H1 (cell line): ENCODE results near the gene STRN. TPM values are rescaled to one million over a fixed set of nuclear protein-coding genes. Genes with fewer than 3 reads are reported as not detected.

ENCODE experiments used
- CTCF ChIA-PET: fragments of 300-600 bp; sonication (Branson Sonifier 250); formaldehyde crosslinking; loops from one replicate; lab custom pipeline; 2021; ENCODE audit not compliant: partially characterized antibody; lab: Charles Lee
- POLR2A ChIA-PET: fragments of 300-600 bp; sonication (Branson Sonifier 250); formaldehyde crosslinking; loops from one replicate; lab custom pipeline; 2021; ENCODE audit warnings: inconsistent platforms; ENCODE audit not compliant: partially characterized antibody; lab: Charles Lee
- DNase-seq, 2 experiments: peaks; one replicate each; pipeline versions ENCODE4 v3.0.0 to v3.0.0-alpha.2; 2010 to 2022; ENCODE audit warnings: low spot score in 2 of 2, low read depth in 1 of 2, mixed read lengths in 1 of 2
- FAIRE-seq: peaks from 2 replicates; lab custom pipeline; 2011; peaks lifted over from hg19 to GRCh38; lab: Jason Lieb, UNC
- H2AFZ ChIP-seq: 2 replicates; pipeline ENCODE4 v1.8.1; 2012; ENCODE audit warnings: low read length, inconsistent platforms
- H2AK5ac ChIP-seq: 2 replicates; pipeline ENCODE4 v1.6.1; 2013; ENCODE audit warnings: low read depth, low read length
- H2BK120ac ChIP-seq: replicated peaks from 2 replicates; pipeline ENCODE3; 2013; ENCODE audit warnings: low read depth, low read length, inconsistent platforms
- H2BK12ac ChIP-seq: 2 replicates; pipeline ENCODE4 v1.6.1; 2013; ENCODE audit warnings: low read depth, low read length
- H2BK15ac ChIP-seq: 2 replicates; pipeline ENCODE4 v1.6.1; 2013; ENCODE audit warnings: low read length
- H2BK20ac ChIP-seq: 2 replicates; pipeline ENCODE4 v1.6.1; 2013; ENCODE audit warnings: low read length
- H2BK5ac ChIP-seq: 2 replicates; pipeline ENCODE4 v1.6.1; 2013; ENCODE audit warnings: low read depth, low read length
- H3K14ac ChIP-seq: 2 replicates; pipeline ENCODE4 v1.6.1; 2013; ENCODE audit warnings: inconsistent platforms; ENCODE audit not compliant: insufficient read length
- H3K18ac ChIP-seq: 2 replicates; pipeline ENCODE4 v1.6.1; 2013; ENCODE audit warnings: low read length; ENCODE audit errors: extremely low read depth
- H3K23ac ChIP-seq: 2 replicates; pipeline ENCODE4 v1.6.1; 2013; ENCODE audit warnings: inconsistent platforms; ENCODE audit not compliant: insufficient read length
- H3K23me2 ChIP-seq: 2 replicates; pipeline ENCODE4 v1.6.1; 2013; ENCODE audit warnings: low read depth, low read length
- H3K27ac ChIP-seq: 2 replicates; pipeline ENCODE4 v1.6.1; 2011; ENCODE audit warnings: low read depth, low read length, inconsistent platforms
- H3K27me3 ChIP-seq, 4 experiments: replicated peaks in 1 of 4; 1 replicate in 1 of 4; 2 replicates in 3 of 4; pipeline versions ENCODE4 v1.6.1 to v1.8.1; 2011 to 2013; ENCODE audit warnings: low read length in 3 of 4, mild to moderate bottlenecking in 3 of 4, inconsistent platforms in 2 of 4, mixed read lengths in 2 of 4, moderate library complexity in 1 of 4; ENCODE audit not compliant: control insufficient read depth in 3 of 4, insufficient read depth in 3 of 4; ENCODE audit errors: extremely low read depth in 1 of 4
- H3K36me3 ChIP-seq, 4 experiments: 2 replicates each; pipeline versions ENCODE4 v1.6.1 to v1.8.1; 2011 to 2013; ENCODE audit warnings: mild to moderate bottlenecking in 4 of 4, low read length in 3 of 4, moderate library complexity in 2 of 4, control low read depth in 1 of 4, inconsistent platforms in 1 of 4; ENCODE audit not compliant: insufficient read depth in 4 of 4, control insufficient read depth in 2 of 4
- H3K4ac ChIP-seq: replicated peaks from 2 replicates; pipeline ENCODE3; 2013; ENCODE audit warnings: low read length, low read depth, mixed read lengths, inconsistent platforms; ENCODE audit not compliant: insufficient read length
- H3K4me1 ChIP-seq, 4 experiments: replicated peaks in 1 of 4; 1 replicate in 1 of 4; 2 replicates in 3 of 4; pipeline versions ENCODE4 v1.6.1 to v1.8.1; 2011 to 2013; ENCODE audit warnings: low read length in 3 of 4, inconsistent platforms in 2 of 4, mixed read lengths in 1 of 4; ENCODE audit not compliant: insufficient read depth in 4 of 4, control insufficient read depth in 3 of 4
- H3K4me2 ChIP-seq, 2 experiments: 2 replicates each; pipeline versions ENCODE4 v1.6.1 to v1.8.1; 2011 to 2013; ENCODE audit warnings: low read depth in 2 of 2, low read length in 2 of 2, control low read depth in 1 of 2, inconsistent platforms in 1 of 2, mild to moderate bottlenecking in 1 of 2; ENCODE audit not compliant: insufficient read depth in 1 of 2
- H3K4me3 ChIP-seq, 4 experiments: fragments of 200-600, 300-600 bp in 1 of 4; sonication (generic), shearing (Covaris generic), sonication (Bioruptor Twin) in 1 of 4; 2 replicates each; pipeline versions ENCODE4 v1.5.1 to v1.8.1; 2011 to 2016; ENCODE audit warnings: low read length in 4 of 4, low read depth in 3 of 4, control low read depth in 2 of 4, inconsistent platforms in 2 of 4, mild to moderate bottlenecking in 2 of 4, mixed read lengths in 1 of 4, moderate library complexity in 1 of 4; ENCODE audit not compliant: insufficient read depth in 2 of 4; ENCODE audit errors: extremely low read depth in 1 of 4
- H3K56ac ChIP-seq: replicated peaks from 2 replicates; pipeline ENCODE3; 2013; ENCODE audit warnings: low read depth, mild to moderate bottlenecking, mixed read lengths, low read length, inconsistent platforms; ENCODE audit not compliant: insufficient read length
- H3K79me1 ChIP-seq: 2 replicates; pipeline ENCODE4 v1.6.1; 2013; ENCODE audit warnings: low read depth, low read length, control low read depth
- H3K79me2 ChIP-seq, 2 experiments: 2 replicates each; pipeline versions ENCODE4 v1.6.1 to v1.8.1; 2012 to 2013; ENCODE audit warnings: low read length in 2 of 2, mild to moderate bottlenecking in 2 of 2, inconsistent platforms in 1 of 2; ENCODE audit not compliant: insufficient read depth in 2 of 2, control insufficient read depth in 1 of 2
- H3K9ac ChIP-seq, 4 experiments: replicated peaks in 1 of 4; 1 replicate in 1 of 4; 2 replicates in 3 of 4; pipeline versions ENCODE4 v1.6.1 to v1.8.1; 2011 to 2013; ENCODE audit warnings: low read depth in 3 of 4, low read length in 3 of 4, control low read depth in 2 of 4, mild to moderate bottlenecking in 2 of 4, moderate library complexity in 2 of 4, inconsistent platforms in 1 of 4; ENCODE audit errors: extremely low read depth in 1 of 4
- H3K9me3 ChIP-seq, 2 experiments: 2 replicates each; pipeline versions ENCODE4 v1.6.1 to v1.8.1; 2012 to 2013; ENCODE audit warnings: mild to moderate bottlenecking in 2 of 2, moderate library complexity in 2 of 2, control low read depth in 1 of 2, inconsistent platforms in 1 of 2, low read depth in 1 of 2, low read length in 1 of 2, mixed read lengths in 1 of 2; ENCODE audit not compliant: insufficient read depth in 2 of 2
- H4K20me1 ChIP-seq, 2 experiments: replicated peaks in 1 of 2; 2 replicates each; pipeline versions ENCODE3 to v1.8.1; 2011 to 2013; ENCODE audit warnings: inconsistent platforms in 2 of 2, low read length in 2 of 2, mild to moderate bottlenecking in 1 of 2; ENCODE audit not compliant: insufficient read depth in 2 of 2, control insufficient read depth in 1 of 2
- H4K5ac ChIP-seq: 2 replicates; pipeline ENCODE4 v1.6.1; 2013; ENCODE audit warnings: low read length, low read depth, mixed read lengths, inconsistent platforms; ENCODE audit not compliant: insufficient read length
- H4K8ac ChIP-seq: 2 replicates; pipeline ENCODE4 v1.8.0; 2013; ENCODE audit warnings: mild to moderate bottlenecking, moderate library complexity, low read length, inconsistent platforms; ENCODE audit not compliant: insufficient read depth; ENCODE audit errors: extremely low read depth
- H4K91ac ChIP-seq: replicated peaks from 2 replicates; pipeline ENCODE3; 2013; ENCODE audit warnings: low read length, mixed read lengths, inconsistent platforms; ENCODE audit not compliant: insufficient read length
- CEBPB ChIP-seq: IDR thresholded peaks from 2 replicates; pipeline ENCODE4 v1.6.1; 2012; ENCODE audit warnings: low read depth, low read length
- EGR1 ChIP-seq: IDR thresholded peaks from 2 replicates; pipeline ENCODE4 v1.6.1; 2011; ENCODE audit warnings: low read depth, low read length, borderline replicate concordance
- HDAC6 ChIP-seq: IDR thresholded peaks from one replicate; pipeline ENCODE4 v1.7.1; 2012; ENCODE audit warnings: low read depth, mild to moderate bottlenecking, inconsistent platforms, low read length, moderate library complexity
- JUND ChIP-seq: IDR thresholded peaks from 2 replicates; pipeline ENCODE4 v1.6.1; 2011; ENCODE audit warnings: mild to moderate bottlenecking, improper control_type of control experiment, low read length
- MAFK ChIP-seq: IDR thresholded peaks from 2 replicates; pipeline ENCODE4 v1.6.1; 2012; ENCODE audit warnings: low read depth, mild to moderate bottlenecking, improper control_type of control experiment, low read length
- NANOG ChIP-seq: IDR thresholded peaks from 2 replicates; pipeline ENCODE4 v1.6.1; 2011; ENCODE audit warnings: low read length, low read depth, mild to moderate bottlenecking, inconsistent platforms; ENCODE audit not compliant: insufficient read depth, poor library complexity, severe bottlenecking
- POLR2AphosphoS5 ChIP-seq: IDR thresholded peaks from 2 replicates; pipeline ENCODE4 v1.6.1; 2011; ENCODE audit warnings: low read depth, low read length
- RAD21 ChIP-seq, 2 experiments: IDR thresholded peaks in 1 of 2; conservative IDR thresholded peaks in 1 of 2; 2 replicates each; pipeline ENCODE4 v1.6.1; 2011; ENCODE audit warnings: low read depth in 2 of 2, low read length in 2 of 2, improper control_type of control experiment in 1 of 2, inconsistent platforms in 1 of 2, mild to moderate bottlenecking in 1 of 2, moderate library complexity in 1 of 2
- RFX5 ChIP-seq: IDR thresholded peaks from 2 replicates; pipeline ENCODE4 v1.6.1; 2011; ENCODE audit warnings: low read depth, low read length, improper control_type of control experiment, borderline replicate concordance
- RNF2 ChIP-seq: fragments of 200-900, 300-1000 bp; sonication (generic); IDR thresholded peaks from 2 replicates; pipeline ENCODE4 v1.7.1; 2016; ENCODE audit warnings: borderline replicate concordance, low read depth, mild to moderate bottlenecking, antibody characterized with exemption, low read length; ENCODE audit not compliant: poor library complexity, severe bottlenecking; ENCODE audit errors: missing control alignments
- SP2 ChIP-seq: IDR thresholded peaks from 2 replicates; pipeline ENCODE4 v1.6.1; 2012; ENCODE audit warnings: mild to moderate bottlenecking, low read length, inconsistent platforms
- SRF ChIP-seq: IDR thresholded peaks from 2 replicates; pipeline ENCODE4 v1.6.1; 2011; ENCODE audit warnings: mild to moderate bottlenecking, low read depth, low read length, moderate library complexity
- WGBS, 2 experiments: shearing (Covaris generic) in 1 of 2; methylation state at CpG; one replicate each; pipeline versions ENCODE4 v1.1.6 to v1.1.7; 2013 to 2015; ENCODE audit warnings: low lambda C conversion rate in 2 of 2, mixed read lengths in 2 of 2, inconsistent platforms in 1 of 2, low coverage in 1 of 2, missing lambda C conversion rate in 1 of 2; ENCODE audit not compliant: insufficient replicate concordance in 2 of 2, insufficient coverage in 1 of 2, insufficient read length in 1 of 2; ENCODE audit errors: extremely low coverage in 1 of 2, missing lambda C conversion rate in 1 of 2; 5-methylcytosine and 5-hydroxymethylcytosine counted together
- polyA plus RNA-seq, 7 experiments: library from polyadenylated mRNA; depleted of rRNA in 3 of 7; stranded (reverse) in 5 of 7; unstranded in 2 of 7; fragments of >200 nt in 5 of 7; fragments of 200-250 nt in 2 of 7; gene quantifications; 1 replicate in 5 of 7; 2 replicates in 1 of 7; 4 replicates in 1 of 7; pipeline versions ENCODE4 v1.2.1 to v1.2.3, GENCODE V29; 2011 to 2013; ENCODE audit warnings: missing spikeins in 2 of 7, mixed read lengths in 2 of 7
- total RNA-seq: library from RNA; stranded (reverse); fragmentation: NEBNext Ultra II Directional; extraction: Animal tissue kit (Norgen Biotek cat#: 25700); gene quantifications from 2 replicates; pipeline ENCODE4 v1.2.1, GENCODE V29; 2021

Gene STRN
- total and polyA plus RNA-seq, 2 of the 8 experiments (the other 6 are each of a cell fraction or from before 2014, with no cell fraction given), result 8.3 to 47.0 TPM

- Histone ChIP-seq H3K4me1 (peaks cover 0 to 4% (median 1%) of the 10 kb centered on the region in 4 experiments; a peak in 2 of 7 replicates), H2BK5ac (no peak overlapping the region), H3K27ac (no peak overlapping the region), H3K56ac (no peak overlapping the region), H2AFZ (no peak overlapping the region), H2BK15ac (no peak overlapping the region), H3K14ac (no peak overlapping the region), H3K18ac (no peak overlapping the region), H3K27me3 (no peaks in the 10 kb centered on the region), H4K91ac (no peak overlapping the region), H3K9me3 (no peaks in the 10 kb centered on the region; a peak in 1 of 4 replicates), H3K23me2 (no peaks in the 10 kb centered on the region; the same call in 1 of the 2 replicates), H3K4me3 (no peak overlapping the region), H4K5ac (no peak overlapping the region), H4K8ac (no peak overlapping the region), H3K4me2 (no peak overlapping the region), H2AK5ac (no peak overlapping the region), H3K79me1 (no peaks in the 10 kb centered on the region), H2BK20ac (no peak overlapping the region), H3K23ac (no peak overlapping the region), H2BK12ac (no peak overlapping the region), H3K36me3 (no peaks in the 10 kb centered on the region), H4K20me1 (no peaks in the 10 kb centered on the region), H3K4ac (no peak overlapping the region), H3K79me2 (no peaks in the 10 kb centered on the region), H2BK120ac (no peak overlapping the region), H3K9ac (no peak overlapping the region)
- ChIA-PET POLR2A (no interaction called here), CTCF (interaction anchor here (2.1 to 2.2 kb wide), 2 partner anchors 13 kb away, joined by 6 read pairs; no protein-coding TSS in a partner anchor)
- 90% methylated on average over 3 of the region's 3 CpGs; no CpG with 5 or more reads in 1 of the 2 experiments for WGBS, 2 experiments
- DNase-seq (no peak), FAIRE-seq (no peak)
- no peak for TF ChIP-seq RNF2
- no peak for TF ChIP-seq NANOG
- TF ChIP-seq SRF, result no peak
- no peak for TF ChIP-seq RAD21 (IDR thresholded peaks at IDR 0.05 in 1 of 2, conservative IDR thresholded peaks at IDR 0.05 in 1 of 2; ENCODE audit: low read depth in 2 of 2, low read length in 2 of 2)
- TF ChIP-seq EGR1, result no peak
- TF ChIP-seq SP2, result no peak
- no peak for TF ChIP-seq CEBPB
- no peak for TF ChIP-seq HDAC6
- TF ChIP-seq MAFK, result no peak
- TF ChIP-seq JUND, result no peak
- TF ChIP-seq RFX5, result no peak
- TF ChIP-seq POLR2AphosphoS5, result no peak
Observed at GRCh38 chr2:36798724-36799123, 167.6 kb downstream of the STRN start.
